SK-N-SH (cell line): ENCODE results near the gene C20orf144. TPM values are rescaled to one million over a fixed set of nuclear protein-coding genes. Genes with fewer than 3 reads are reported as not detected.
A peak's percentile ranks its signal among the peaks of the same experiment; 100 is the strongest.

Source experiments
- CTCF ChIA-PET: fragments of 300-600, 350-600 bp; formaldehyde crosslinking; extraction: SDS; loops from one replicate; lab custom pipeline; 2021; lab: Yijun Ruan, JAX
- POLR2A ChIA-PET: fragments of 350-600 bp; sonication (Branson Sonifier 250); formaldehyde crosslinking; extraction: SDS; loops from one replicate; lab custom pipeline; 2020; ENCODE audit warnings: antibody characterized with exemption, inconsistent platforms; lab: Yijun Ruan, JAX
- DNase-seq: peaks from one replicate; pipeline ENCODE4 v3.0.0; 2012
- H2AFZ ChIP-seq: fragments of 200-600 bp; sonication (generic); 2 replicates; pipeline ENCODE4 v1.8.1; 2016; ENCODE audit warnings: antibody characterized with exemption, mild to moderate bottlenecking, low read depth
- H3F3A ChIP-seq: fragments of 200-600 bp; sonication (generic); replicated peaks from 2 replicates; pipeline ENCODE3; 2016; ENCODE audit warnings: antibody characterized with exemption, mild to moderate bottlenecking; ENCODE audit not compliant: insufficient read depth
- H3K27ac ChIP-seq, 2 experiments: fragments of 200-500 bp in 1 of 2; fragments of 200-600 bp in 1 of 2; sonication (Bioruptor generic) in 1 of 2; sonication (generic), shearing (Covaris generic) in 1 of 2; 2 replicates each; pipeline versions ENCODE4 v1.5.1 to v1.6.1; 2014 to 2016; ENCODE audit warnings: low read depth in 2 of 2, inconsistent platforms in 1 of 2, low read length in 1 of 2, mild to moderate bottlenecking in 1 of 2, mixed read lengths in 1 of 2
- H3K27me3 ChIP-seq: fragments of 200-600 bp; sonication (generic), shearing (Covaris generic); 2 replicates; pipeline ENCODE4 v1.6.1; 2016; ENCODE audit warnings: mixed run types; ENCODE audit not compliant: insufficient read depth
- H3K36me3 ChIP-seq, 2 experiments: fragments of 200-500 bp in 1 of 2; fragments of 200-600 bp in 1 of 2; sonication (Bioruptor generic) in 1 of 2; sonication (generic) in 1 of 2; replicated peaks in 1 of 2; 2 replicates each; pipeline versions ENCODE3 to v1.5.1; 2014 to 2016; ENCODE audit warnings: low read length in 1 of 2, mild to moderate bottlenecking in 1 of 2; ENCODE audit not compliant: insufficient read depth in 2 of 2, control insufficient read depth in 1 of 2
- H3K4me1 ChIP-seq, 2 experiments: fragments of 200-500 bp in 1 of 2; fragments of 200-600 bp in 1 of 2; sonication (Bioruptor generic) in 1 of 2; sonication (generic), shearing (Covaris generic) in 1 of 2; 2 replicates each; pipeline versions ENCODE4 v1.5.1 to v1.6.1; 2014 to 2016; ENCODE audit warnings: low read depth in 1 of 2, low read length in 1 of 2, mixed run types in 1 of 2; ENCODE audit not compliant: insufficient read depth in 2 of 2, control insufficient read depth in 1 of 2
- H3K4me2 ChIP-seq: fragments of 200-600 bp; sonication (generic), shearing (Covaris generic); 2 replicates; pipeline ENCODE4 v1.6.1; 2017; ENCODE audit warnings: mixed run types
- H3K4me3 ChIP-seq, 2 experiments: fragments of 200-500 bp in 1 of 2; fragments of 200-600 bp in 1 of 2; sonication (Bioruptor generic) in 1 of 2; sonication (generic), shearing (Covaris generic) in 1 of 2; 2 replicates each; pipeline versions ENCODE4 v1.5.1 to v1.8.1; 2014 to 2016; ENCODE audit warnings: low read depth in 2 of 2, inconsistent platforms in 1 of 2, low read length in 1 of 2, mild to moderate bottlenecking in 1 of 2, mixed read lengths in 1 of 2, moderate library complexity in 1 of 2
- H3K79me2 ChIP-seq: fragments of 200-600 bp; sonication (generic); 2 replicates; pipeline ENCODE4 v1.8.1; 2017; ENCODE audit warnings: mild to moderate bottlenecking; ENCODE audit not compliant: insufficient read depth
- H3K9ac ChIP-seq: fragments of 200-600 bp; sonication (generic); 2 replicates; pipeline ENCODE4 v1.6.1; 2017; ENCODE audit warnings: mixed run types
- H3K9me2 ChIP-seq: fragments of 200-600 bp; sonication (generic); 2 replicates; pipeline ENCODE4 v1.6.1; 2017; ENCODE audit warnings: mixed run types
- H3K9me3 ChIP-seq: fragments of 200-600 bp; sonication (generic); 2 replicates; pipeline ENCODE4 v1.6.1; 2017; ENCODE audit warnings: mixed run types, mild to moderate bottlenecking, moderate library complexity
- H4K20me1 ChIP-seq: fragments of 200-600 bp; sonication (generic); 2 replicates; pipeline ENCODE4 v1.6.1; 2017; ENCODE audit warnings: mild to moderate bottlenecking, mixed run types; ENCODE audit not compliant: insufficient read depth
- CHD2 ChIP-seq: fragments of 150-350 bp; IDR thresholded peaks from 2 replicates; pipeline ENCODE4 v1.6.1; 2018; ENCODE audit warnings: low read length; ENCODE audit not compliant: partially characterized antibody
- ELF1 ChIP-seq: IDR thresholded peaks from 2 replicates; pipeline ENCODE4 v1.4.0; 2012
- EP300 ChIP-seq, 2 experiments: IDR thresholded peaks; 2 replicates each; pipeline versions ENCODE4 v1.4.0 to v1.6.1; 2012; ENCODE audit warnings: borderline replicate concordance in 1 of 2, low read depth in 1 of 2, low read length in 1 of 2
- GATA2 ChIP-seq: sonication (generic); formaldehyde crosslinking; IDR thresholded peaks from 2 replicates; pipeline ENCODE4 v1.5.0; 2020; ENCODE audit warnings: mild to moderate bottlenecking, missing genetic modification reagents
- JUND ChIP-seq: IDR thresholded peaks from 2 replicates; pipeline ENCODE4 v1.4.0; 2012
- MEF2A ChIP-seq: IDR thresholded peaks from 2 replicates; pipeline ENCODE4 v1.4.0; 2012; ENCODE audit warnings: low read depth, borderline replicate concordance
- MXI1 ChIP-seq: IDR thresholded peaks from 2 replicates; pipeline ENCODE4 v1.6.1; 2012; ENCODE audit warnings: mild to moderate bottlenecking, low read depth, low read length, improper control_type of control experiment
- NFIC ChIP-seq: IDR thresholded peaks from 2 replicates; pipeline ENCODE4 v1.4.0; 2012; ENCODE audit warnings: borderline replicate concordance
- RAD21 ChIP-seq: IDR thresholded peaks from 2 replicates; pipeline ENCODE4 v1.6.1; 2012; ENCODE audit warnings: mild to moderate bottlenecking, low read length
- RCOR1 ChIP-seq: fragments of 150-350 bp; IDR thresholded peaks from 2 replicates; pipeline ENCODE4 v1.6.1; 2017; ENCODE audit warnings: antibody characterized with exemption, low read length
- RFX5 ChIP-seq: IDR thresholded peaks from 2 replicates; pipeline ENCODE4 v1.6.1; 2012; ENCODE audit warnings: mild to moderate bottlenecking, improper control_type of control experiment, low read length
- SIN3A ChIP-seq: IDR thresholded peaks from 2 replicates; pipeline ENCODE4 v1.6.1; 2012; ENCODE audit warnings: low read depth, mild to moderate bottlenecking, low read length, moderate library complexity, borderline replicate concordance
- SMC3 ChIP-seq: IDR thresholded peaks from 2 replicates; pipeline ENCODE4 v1.6.1; 2012; ENCODE audit warnings: low read depth, low read length, improper control_type of control experiment
- TAF1 ChIP-seq: IDR thresholded peaks from 2 replicates; pipeline ENCODE4 v1.6.1; 2012; ENCODE audit warnings: low read depth, mild to moderate bottlenecking, low read length, moderate library complexity, borderline replicate concordance
- TCF12 ChIP-seq: IDR thresholded peaks from 2 replicates; pipeline ENCODE4 v1.4.0; 2012
- TEAD4 ChIP-seq: IDR thresholded peaks from 2 replicates; pipeline ENCODE4 v1.4.0; 2012; ENCODE audit warnings: mild to moderate bottlenecking, borderline replicate concordance; ENCODE audit not compliant: insufficient read depth
- YY1 ChIP-seq: IDR thresholded peaks from 2 replicates; pipeline ENCODE4 v1.4.0; 2012; ENCODE audit warnings: low read depth, mild to moderate bottlenecking
- WGBS: methylation state at CpG from one replicate; pipeline ENCODE4 v1.1.6; 2017; ENCODE audit warnings: low lambda C conversion rate; 5-methylcytosine and 5-hydroxymethylcytosine counted together
- polyA plus RNA-seq, 3 experiments: library from polyadenylated mRNA; depleted of rRNA; stranded (reverse); fragments of >200 nt; gene quantifications; 2 replicates each; pipeline ENCODE4 v1.2.3, GENCODE V29; 2012
- TF ChIP-seq, protein P1 (sequence below): fragments of 150-350 bp; IDR thresholded peaks from 2 replicates; pipeline ENCODE4 v1.6.1; 2016; ENCODE audit warnings: mild to moderate bottlenecking, low read depth, low read length
- TF ChIP-seq, protein P2 (sequence below): IDR thresholded peaks from 2 replicates; pipeline ENCODE4 v1.4.0; 2012; ENCODE audit warnings: low read depth, borderline replicate concordance
- TF ChIP-seq, protein P3 (sequence below): IDR thresholded peaks from 2 replicates; pipeline ENCODE4 v1.4.0; 2012; ENCODE audit warnings: low read depth

The C20orf144 gene
- polyA plus RNA-seq, 1 of the 3 experiments (the other 2 are of a cell fraction): 0.12 TPM

- H3F3A ChIP-seq: peaks cover 11% of the 10 kb centered on the region
- H3K79me2 ChIP-seq: no peaks in the 10 kb centered on the region
- ChIA-PET CTCF (interaction anchor here (0.7 to 1.6 kb wide), 5 partner anchors 10 to 30 kb away, joined by 3 to 15 read pairs (median 4); partner anchors contain the start of genes E2F1 and PXMP4), POLR2A (interaction anchor here (1.0 to 1.2 kb wide), 5 partner anchors 9 to 36 kb away, joined by 3 to 7 read pairs (median 4); partner anchors contain the start of genes ACTL10, PXMP4 and ZNF341)
- WGBS: 52% methylated on average over 3 of the region's 4 CpGs
- peak; percentile 46; the same call in 1 of the 2 replicates for TF ChIP-seq RCOR1
- peak; percentile 14; the same call in 1 of the 2 replicates for TF ChIP-seq TCF12
- peak in 1 of 2 experiments; percentile 74; a peak in 2 of 4 replicates for TF ChIP-seq EP300 (IDR thresholded peaks at IDR 0.05; ENCODE audit: borderline replicate concordance in 1 of 2, low read depth in 1 of 2, low read length in 1 of 2)
- TF ChIP-seq, protein P1, sequence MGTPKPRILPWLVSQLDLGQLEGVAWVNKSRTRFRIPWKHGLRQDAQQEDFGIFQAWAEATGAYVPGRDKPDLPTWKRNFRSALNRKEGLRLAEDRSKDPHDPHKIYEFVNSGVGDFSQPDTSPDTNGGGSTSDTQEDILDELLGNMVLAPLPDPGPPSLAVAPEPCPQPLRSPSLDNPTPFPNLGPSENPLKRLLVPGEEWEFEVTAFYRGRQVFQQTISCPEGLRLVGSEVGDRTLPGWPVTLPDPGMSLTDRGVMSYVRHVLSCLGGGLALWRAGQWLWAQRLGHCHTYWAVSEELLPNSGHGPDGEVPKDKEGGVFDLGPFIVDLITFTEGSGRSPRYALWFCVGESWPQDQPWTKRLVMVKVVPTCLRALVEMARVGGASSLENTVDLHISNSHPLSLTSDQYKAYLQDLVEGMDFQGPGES: no peak
- peak; percentile 61 for TF ChIP-seq CHD2
- TF ChIP-seq RAD21: peak; percentile 31
- peak; percentile 72; the same call in 1 of the 2 replicates for TF ChIP-seq MXI1
- TF ChIP-seq YY1: no peak
- H3K27me3 ChIP-seq: no peaks in the 10 kb centered on the region
- H3K4me2 ChIP-seq: no peak overlapping the region
- peaks cover 4 to 21% of the 10 kb centered on the region in 2 experiments; a peak in 3 of 4 replicates for H3K4me1 ChIP-seq
- H2AFZ ChIP-seq: no peak overlapping the region; the same call in 1 of the 2 replicates
- no peaks in the 10 kb centered on the region for H3K36me3 ChIP-seq
- peak overlapping the region; percentile 72 to 94; a peak in 2 of 4 replicates for H3K27ac ChIP-seq
- no peaks in the 10 kb centered on the region for H3K9me3 ChIP-seq
- no peaks in the 10 kb centered on the region for H3K9me2 ChIP-seq
- H3K4me3 ChIP-seq: no peak overlapping the region
- peak; percentile 81 for DNase-seq
- H3K9ac ChIP-seq: no peak overlapping the region
- H4K20me1 ChIP-seq: no peaks in the 10 kb centered on the region
Measured at GRCh38 chr20:33696448-33696847, 34.3 kb downstream of the C20orf144 start.

DNA sequence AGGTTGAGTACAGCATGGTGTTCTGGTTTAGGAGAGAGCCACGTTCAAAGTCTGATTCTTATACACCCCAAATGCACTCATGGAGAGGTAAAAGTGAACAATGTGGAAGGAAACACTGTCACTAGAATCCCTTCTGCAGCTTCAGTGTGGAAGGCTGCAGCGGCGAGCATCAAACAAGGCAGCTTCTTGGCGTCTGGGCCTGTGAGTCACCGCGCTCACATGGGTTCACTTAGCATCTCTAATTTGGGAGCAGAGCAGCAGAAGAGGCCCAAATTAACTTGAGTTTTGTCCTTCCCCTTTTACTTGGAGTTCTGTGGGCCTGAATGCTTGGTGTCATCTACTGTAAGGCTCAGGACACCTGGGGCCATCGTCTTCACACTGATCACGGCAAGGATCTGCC, 35.0 kb downstream of the C20orf144 start:
- Histone ChIP-seq H3K27me3 (no peaks in the 10 kb centered on the region), H4K20me1 (no peaks in the 10 kb centered on the region), H3K4me3 (no peak overlapping the region), H2AFZ (peak overlapping the region; percentile 73; the same call in 1 of the 2 replicates), H3K27ac (peak overlapping the region; percentile 72 to 94; a peak in 3 of 4 replicates), H3K9ac (no peak overlapping the region), H3K9me2 (no peaks in the 10 kb centered on the region), H3K9me3 (no peaks in the 10 kb centered on the region), H3K79me2 (no peaks in the 10 kb centered on the region), H3K36me3 (no peaks in the 10 kb centered on the region), H3K4me2 (peak overlapping the region; percentile 7; the same call in 1 of the 2 replicates), H3K4me1 (peaks cover 4 to 24% of the 10 kb centered on the region in 2 experiments; a peak in 3 of 4 replicates), H3F3A (peaks cover 11% of the 10 kb centered on the region)
- WGBS: 39% methylated on average over 8 of the region's 8 CpGs
- CTCF ChIA-PET: interaction anchor here (0.7 to 1.6 kb wide), 5 partner anchors 9 to 29 kb away, joined by 3 to 15 read pairs (median 4); partner anchors contain the start of genes E2F1 and PXMP4
- POLR2A ChIA-PET: interaction anchor here (1.0 to 1.2 kb wide), 4 partner anchors 10 to 35 kb away, joined by 3 to 7 read pairs (median 4); partner anchors contain the start of genes ACTL10, PXMP4 and ZNF341
- peak; percentile 42 for DNase-seq
- TF ChIP-seq MXI1 (no peak), ELF1 (no peak), GATA2 (CRISPR knock-in tag) (no peak), SIN3A (no peak), SMC3 (no peak), RFX5 (no peak), JUND (peak; percentile 62), TEAD4 (no peak), TAF1 (no peak), TCF12 (peak; percentile 72), NFIC (peak; percentile 59), EP300 (IDR thresholded peaks at IDR 0.05; ENCODE audit: borderline replicate concordance in 1 of 2, low read depth in 1 of 2, low read length in 1 of 2) (no peak), MEF2A (no peak)
- TF ChIP-seq, protein P2, sequence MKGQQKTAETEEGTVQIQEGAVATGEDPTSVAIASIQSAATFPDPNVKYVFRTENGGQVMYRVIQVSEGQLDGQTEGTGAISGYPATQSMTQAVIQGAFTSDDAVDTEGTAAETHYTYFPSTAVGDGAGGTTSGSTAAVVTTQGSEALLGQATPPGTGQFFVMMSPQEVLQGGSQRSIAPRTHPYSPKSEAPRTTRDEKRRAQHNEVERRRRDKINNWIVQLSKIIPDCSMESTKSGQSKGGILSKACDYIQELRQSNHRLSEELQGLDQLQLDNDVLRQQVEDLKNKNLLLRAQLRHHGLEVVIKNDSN: peak; percentile 39; the same call in 1 of the 2 replicates
- TF ChIP-seq, protein P3, sequence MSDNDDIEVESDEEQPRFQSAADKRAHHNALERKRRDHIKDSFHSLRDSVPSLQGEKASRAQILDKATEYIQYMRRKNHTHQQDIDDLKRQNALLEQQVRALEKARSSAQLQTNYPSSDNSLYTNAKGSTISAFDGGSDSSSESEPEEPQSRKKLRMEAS: peak; percentile 57
- TF ChIP-seq, protein P1: no peak
